Panc1 (cell line): ENCODE data around the gene MYO5B. TPM values are rescaled to one million over a fixed set of nuclear protein-coding genes. Genes with fewer than 3 reads are reported as not detected.

Experiments used
- ATAC-seq: fragments of 200-7000 bp; cut with Tn5 transposase; 2 replicates; pipeline ENCODE4 v1.9.1; 2020; ENCODE audit warnings: mild to moderate bottlenecking, moderate library complexity
- BruUV-seq: library from RNA; stranded (reverse); fragments of 400-500 nt; replicated peaks from 2 replicates; lab custom pipeline; 2021; lab: Mats Ljungman, UMichigan
- CTCF ChIA-PET: fragments of 300-600 bp; sonication (Branson Sonifier 250); formaldehyde crosslinking; loops from one replicate; lab custom pipeline; 2022; ENCODE audit warnings: antibody characterized with exemption; lab: Charles Lee
- POLR2A ChIA-PET: fragments of 300-600 bp; sonication (Branson Sonifier 250); formaldehyde crosslinking; loops from one replicate; lab custom pipeline; 2022; ENCODE audit warnings: antibody characterized with exemption; lab: Charles Lee
- DNase-seq: peaks from one replicate; pipeline ENCODE4 v3.0.0-alpha.2; 2010; ENCODE audit warnings: low read depth, low spot score
- H3K27ac ChIP-seq: 2 replicates; pipeline ENCODE4 v1.5.1; 2011; ENCODE audit warnings: mild to moderate bottlenecking, low read length, inconsistent platforms
- H3K27me3 ChIP-seq: fragments of 200-500 bp; sonication (Bioruptor generic); 2 replicates; pipeline ENCODE4 v1.6.0; 2014; ENCODE audit warnings: low read length, inconsistent platforms; ENCODE audit not compliant: control insufficient read depth, insufficient read depth
- H3K36me3 ChIP-seq: fragments of 200-500 bp; sonication (Bioruptor generic); 2 replicates; pipeline ENCODE4 v1.5.1; 2014; ENCODE audit warnings: inconsistent platforms, mild to moderate bottlenecking, low read length, moderate library complexity; ENCODE audit not compliant: control insufficient read depth, insufficient read depth
- H3K4me1 ChIP-seq: 2 replicates; pipeline ENCODE4 v1.5.1; 2011; ENCODE audit warnings: inconsistent platforms, mild to moderate bottlenecking, low read length, moderate library complexity; ENCODE audit not compliant: control insufficient read depth, insufficient read depth
- H3K4me3 ChIP-seq, 2 experiments: 2 replicates each; pipeline ENCODE4 v1.5.1; 2011 to 2012; ENCODE audit warnings: low read depth in 2 of 2, low read length in 2 of 2, mild to moderate bottlenecking in 2 of 2, inconsistent platforms in 1 of 2, moderate library complexity in 1 of 2
- H3K9me3 ChIP-seq: fragments of 200-500 bp; sonication (Bioruptor generic); 2 replicates; pipeline ENCODE4 v1.5.1; 2014; ENCODE audit warnings: low read depth, mild to moderate bottlenecking, inconsistent platforms, low read length, moderate library complexity; ENCODE audit not compliant: control insufficient read depth, insufficient read depth
- CTCF ChIP-seq: fragments of 450-650 bp; IDR thresholded peaks from 2 replicates; pipeline ENCODE4 v1.5.1; 2017; ENCODE audit warnings: mild to moderate bottlenecking
- POLR2AphosphoS5 ChIP-seq: IDR thresholded peaks from 2 replicates; pipeline ENCODE4 v1.6.1; 2012; ENCODE audit warnings: mild to moderate bottlenecking, low read depth, low read length, moderate library complexity
- REST ChIP-seq, 2 experiments: IDR thresholded peaks; 2 replicates each; pipeline ENCODE4 v1.6.1; 2011 to 2012; ENCODE audit warnings: low read depth in 2 of 2, control low read depth in 1 of 2, low read length in 1 of 2, mild to moderate bottlenecking in 1 of 2, moderate library complexity in 1 of 2; ENCODE audit not compliant: insufficient read depth in 1 of 2
- SIN3A ChIP-seq: IDR thresholded peaks from 2 replicates; pipeline ENCODE4 v1.6.1; 2012; ENCODE audit warnings: low read depth, mild to moderate bottlenecking, low read length, moderate library complexity, borderline replicate concordance; ENCODE audit not compliant: insufficient read depth
- TCF7L2 ChIP-seq: IDR thresholded peaks from 2 replicates; pipeline ENCODE4 v1.6.1; 2011; ENCODE audit warnings: mild to moderate bottlenecking, low read depth, low read length, inconsistent platforms
- in situ Hi-C: cut with HindIII; loops from 2 replicates; pipeline ENCODE4 v1.10.0; 2016; ENCODE audit warnings: low sequenced_read_pairs, low pct_unique_long_range_greater_than_20kb
- intact Hi-C: fragments of 100-400 bp; cut with micrococcal nuclease; formaldehyde crosslinking; loops from one replicate; pipeline ENCODE4 v1.10.0; 2022; ENCODE audit not compliant: unreplicated experiment
- total RNA-seq: library from RNA; stranded (reverse); gene quantifications from one replicate; pipeline ENCODE4 v1.2.1, GENCODE V29; 2021; ENCODE audit not compliant: unreplicated experiment

The MYO5B gene
- total RNA-seq, 1 experiment from 2014 or later: 0.31 TPM

- ChIA-PET CTCF (no interaction called here), POLR2A (no interaction called here)
- BruUV-seq: no TSS peak
- DNase-seq (no peak), ATAC-seq (no peak)
- TF ChIP-seq TCF7L2: no peak
- no peak for TF ChIP-seq REST (IDR thresholded peaks at IDR 0.05; ENCODE audit: insufficient read depth in 1 of 2, low read depth in 2 of 2, low read length in 1 of 2)
- TF ChIP-seq SIN3A: no peak
- intact Hi-C loops: no loop called here
- Histone ChIP-seq H3K27me3 (no peaks in the 10 kb centered on the region), H3K27ac (no peak overlapping the region), H3K9me3 (no peaks in the 10 kb centered on the region), H3K36me3 (no peaks in the 10 kb centered on the region), H3K4me1 (no peaks in the 10 kb centered on the region), H3K4me3 (no peak overlapping the region)
- in situ Hi-C loops: no loop called here
Observed at GRCh38 chr18:49832221-49832647, 362.7 kb downstream of the MYO5B start.

- intact Hi-C loops: no loop called here
- Histone ChIP-seq H3K27ac (no peak overlapping the region), H3K27me3 (no peaks in the 10 kb centered on the region), H3K4me3 (no peak overlapping the region), H3K4me1 (no peaks in the 10 kb centered on the region), H3K36me3 (no peaks in the 10 kb centered on the region), H3K9me3 (no peaks in the 10 kb centered on the region)
- DNase-seq: no peak
- ATAC-seq: no peak
- ChIA-PET CTCF (no interaction called here), POLR2A (no interaction called here)
- in situ Hi-C loops: no loop called here
- TF ChIP-seq POLR2AphosphoS5 (no peak), REST (IDR thresholded peaks at IDR 0.05; ENCODE audit: insufficient read depth in 1 of 2, low read depth in 2 of 2, low read length in 1 of 2) (no peak), TCF7L2 (no peak), SIN3A (no peak), CTCF (no peak)
- no TSS peak for BruUV-seq
Observed at GRCh38 chr18:49827996-49828395, 367.0 kb downstream of the MYO5B start.
